Measurements from ENCODE around the gene MCTP2. TPM values are rescaled to one million over a fixed set of nuclear protein-coding genes. Genes with fewer than 3 reads are reported as not detected.

MCTP2 gene
- total RNA-seq, 1 donor from 2014 or later, result 12.8 TPM

DNA sequence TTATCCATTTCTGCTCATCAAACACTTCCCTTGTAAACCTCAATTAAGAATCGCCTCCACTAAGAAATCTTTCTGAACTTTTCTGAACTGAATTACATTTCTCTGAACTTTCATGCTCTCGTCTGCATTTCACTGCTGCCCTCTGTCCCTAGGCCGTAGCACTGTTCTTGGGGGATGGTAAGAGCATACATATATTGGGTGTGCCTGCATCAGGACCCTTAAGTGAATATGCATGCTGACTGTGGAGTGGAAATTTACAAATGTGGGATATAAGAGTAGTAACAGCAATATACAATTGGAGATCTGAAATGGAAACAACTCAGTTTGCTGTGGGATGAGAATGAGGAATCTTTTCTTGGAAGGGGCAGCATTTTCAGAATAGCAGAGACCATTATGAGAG lies 148.6 kb downstream of the MCTP2 start:
- DNase-seq (ENCODE audit: low spot score in 2 of 2, unreplicated experiment in 2 of 2), result no peak
- H3K9me3 Mint-ChIP-seq, result no peaks in the 10 kb centered on the region
- TF ChIP-seq CTCF (IDR thresholded peaks at IDR 0.05; ENCODE audit: unreplicated experiment), result no peak
- no peak overlapping the region for H3K4me3 Mint-ChIP-seq
- no peak overlapping the region for H3K27ac Mint-ChIP-seq
- no peaks in the 10 kb centered on the region for H3K4me1 Mint-ChIP-seq
- H3K27me3 Mint-ChIP-seq (ENCODE audit: low read depth), result no peaks in the 10 kb centered on the region
- peaks cover 9% of the 10 kb centered on the region for H3K36me3 Mint-ChIP-seq

DNA sequence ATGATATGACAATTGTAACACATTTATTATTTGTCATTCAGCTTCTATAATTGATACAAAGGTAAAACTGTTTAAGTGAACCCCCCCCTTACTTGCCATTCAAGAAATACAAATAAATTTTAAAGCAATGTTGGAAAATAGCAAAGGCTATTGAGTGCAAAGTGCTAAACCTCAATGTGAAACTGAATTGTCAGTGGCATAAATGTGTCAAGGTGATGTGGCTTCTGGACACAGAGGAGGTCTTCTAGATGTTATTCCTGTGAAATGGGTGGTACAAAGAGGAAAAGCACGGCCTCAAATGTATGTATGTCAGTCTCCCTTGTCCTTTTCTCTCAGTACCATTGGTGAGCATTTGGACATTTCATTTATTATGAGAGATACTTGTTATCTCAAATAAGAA lies 149.4 kb downstream of the MCTP2 start:
- Mint-ChIP-seq H3K27ac (no peak overlapping the region), H3K4me1 (peaks cover 1% of the 10 kb centered on the region), H3K4me3 (no peak overlapping the region), H3K27me3 (ENCODE audit: low read depth) (no peaks in the 10 kb centered on the region), H3K9me3 (no peaks in the 10 kb centered on the region), H3K36me3 (peaks cover 9% of the 10 kb centered on the region)
- no peak for DNase-seq (ENCODE audit: low spot score in 2 of 2, unreplicated experiment in 2 of 2)
- TF ChIP-seq CTCF (IDR thresholded peaks at IDR 0.05; ENCODE audit: unreplicated experiment), result no peak

GRCh38 chr15:94381384-94381783 lies 150.0 kb downstream of the MCTP2 start:
- DNase-seq (ENCODE audit: low spot score in 2 of 2, unreplicated experiment in 2 of 2), result no peak
- Mint-ChIP-seq H3K27ac (no peak overlapping the region), H3K36me3 (peaks cover 9% of the 10 kb centered on the region), H3K4me3 (no peak overlapping the region), H3K4me1 (peaks cover 7% of the 10 kb centered on the region), H3K27me3 (ENCODE audit: low read depth) (no peaks in the 10 kb centered on the region), H3K9me3 (no peaks in the 10 kb centered on the region)
- TF ChIP-seq CTCF (IDR thresholded peaks at IDR 0.05; ENCODE audit: unreplicated experiment), result no peak

- Mint-ChIP-seq H3K27me3 (ENCODE audit: low read depth) (no peaks in the 10 kb centered on the region), H3K4me1 (peaks cover 22% of the 10 kb centered on the region), H3K4me3 (no peak overlapping the region), H3K36me3 (peaks cover 6% of the 10 kb centered on the region), H3K9me3 (no peaks in the 10 kb centered on the region), H3K27ac (no peak overlapping the region)
- TF ChIP-seq CTCF (IDR thresholded peaks at IDR 0.05; ENCODE audit: unreplicated experiment), result no peak
- no peak for DNase-seq (ENCODE audit: low spot score in 2 of 2, unreplicated experiment in 2 of 2)
Measured at GRCh38 chr15:94383041-94383440, 151.7 kb downstream of the MCTP2 start.

DNA sequence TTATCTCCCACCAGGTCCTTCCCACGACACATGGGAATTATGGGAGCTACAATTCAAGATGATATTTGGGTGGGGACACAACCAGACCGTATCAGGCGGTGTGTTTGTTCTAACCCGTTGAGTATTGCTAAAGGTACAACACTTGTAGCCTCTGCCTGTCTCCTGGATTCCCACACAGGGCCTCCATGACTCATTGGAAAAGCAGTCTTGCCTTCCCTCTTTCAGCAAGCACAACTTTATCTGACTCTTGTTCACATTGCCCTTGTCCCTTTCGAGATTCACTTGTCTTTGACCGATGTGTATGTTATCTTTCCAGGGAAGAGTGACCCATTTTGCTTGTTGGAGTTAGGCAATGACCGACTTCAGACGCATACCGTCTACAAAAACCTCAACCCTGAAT lies 152.3 kb downstream of the MCTP2 start:
- H3K9me3 Mint-ChIP-seq, result no peaks in the 10 kb centered on the region
- H3K27me3 Mint-ChIP-seq (ENCODE audit: low read depth), result no peaks in the 10 kb centered on the region
- H3K27ac Mint-ChIP-seq, result no peak overlapping the region
- no peak overlapping the region for H3K4me3 Mint-ChIP-seq
- DNase-seq (ENCODE audit: low spot score in 2 of 2, unreplicated experiment in 2 of 2), result no peak
- peaks cover 6% of the 10 kb centered on the region for H3K36me3 Mint-ChIP-seq
- H3K4me1 Mint-ChIP-seq, result peaks cover 22% of the 10 kb centered on the region
- TF ChIP-seq CTCF (IDR thresholded peaks at IDR 0.05; ENCODE audit: unreplicated experiment), result no peak

DNA sequence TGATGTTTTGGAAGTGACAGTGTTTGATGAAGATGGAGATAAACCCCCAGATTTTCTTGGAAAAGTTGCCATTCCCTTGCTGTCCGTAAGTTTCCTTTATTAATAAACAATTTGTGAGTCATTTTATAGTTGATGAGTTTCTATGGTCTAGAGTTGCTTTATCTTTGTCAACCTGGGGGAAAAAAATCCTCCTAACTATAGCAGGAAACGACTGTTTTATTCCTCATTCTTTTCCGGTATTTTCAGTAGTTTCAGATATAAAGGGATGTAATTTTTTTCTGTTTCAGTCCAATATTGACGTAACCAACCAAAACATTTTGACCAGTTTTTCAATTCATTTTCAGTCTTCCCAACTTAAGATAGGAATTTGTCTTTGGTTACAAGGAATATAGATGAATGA lies 154.1 kb downstream of the MCTP2 start:
- TF ChIP-seq CTCF (IDR thresholded peaks at IDR 0.05; ENCODE audit: unreplicated experiment), result no peak
- H3K4me3 Mint-ChIP-seq, result no peak overlapping the region
- DNase-seq (ENCODE audit: low spot score in 2 of 2, unreplicated experiment in 2 of 2), result no peak
- H3K36me3 Mint-ChIP-seq, result peaks cover 6% of the 10 kb centered on the region
- H3K4me1 Mint-ChIP-seq, result peaks cover 22% of the 10 kb centered on the region
- no peaks in the 10 kb centered on the region for H3K27me3 Mint-ChIP-seq (ENCODE audit: low read depth)
- H3K9me3 Mint-ChIP-seq, result no peaks in the 10 kb centered on the region
- no peak overlapping the region for H3K27ac Mint-ChIP-seq

All from mesothelial cell of epicardium (in vitro differentiated cells).